HG03457 (cell line): ENCODE measurements around the gene SPATA33.

Experiments
- ATAC-seq: cut with Tn5 transposase; IDR thresholded peaks from one replicate; pipeline ENCODE4 v1.9.1; 2021; ENCODE audit warnings: moderate number of reproducible peaks; ENCODE audit not compliant: unreplicated experiment

Gene SPATA33

DNA sequence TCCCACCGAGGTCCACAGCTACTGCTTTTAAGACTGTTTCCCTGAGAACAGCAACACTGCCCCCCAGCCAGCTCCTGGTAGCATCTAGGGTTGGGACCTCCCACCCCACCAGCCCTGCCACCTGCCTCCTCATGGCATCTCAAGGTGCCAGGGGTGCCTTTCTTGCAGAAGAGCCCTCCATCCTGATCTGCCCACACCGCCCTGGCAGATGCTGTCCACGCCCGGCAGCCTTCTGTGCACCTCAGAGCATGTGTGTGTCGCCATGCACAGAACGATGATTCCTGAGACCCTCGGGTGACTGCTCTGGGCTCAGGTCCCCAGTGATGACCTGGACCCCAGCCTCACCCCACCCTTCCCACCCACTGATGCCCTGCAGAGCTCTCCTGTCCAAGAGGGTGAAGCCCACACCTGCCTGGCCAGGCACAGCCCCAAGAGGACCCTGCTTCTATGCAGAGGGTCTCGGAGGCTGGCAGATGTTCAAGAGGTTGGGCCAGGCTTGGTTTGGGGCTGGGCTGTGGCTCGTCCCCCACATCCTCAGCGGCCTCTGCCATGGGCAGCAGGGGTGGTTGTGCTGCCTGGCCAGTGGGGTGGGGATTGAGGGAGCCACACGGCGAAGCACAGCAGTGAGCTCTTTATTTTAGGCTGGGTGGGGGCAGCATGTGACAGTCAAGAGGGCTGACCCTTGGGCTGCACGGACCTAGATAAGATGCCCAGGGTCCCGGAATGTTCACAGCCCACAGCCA, 49.1 kb downstream of the SPATA33 start:
- no peak for ATAC-seq

- ATAC-seq, result no peak
Measured at GRCh38 chr16:89707695-89708094, 50.1 kb downstream of the SPATA33 start.

DNA sequence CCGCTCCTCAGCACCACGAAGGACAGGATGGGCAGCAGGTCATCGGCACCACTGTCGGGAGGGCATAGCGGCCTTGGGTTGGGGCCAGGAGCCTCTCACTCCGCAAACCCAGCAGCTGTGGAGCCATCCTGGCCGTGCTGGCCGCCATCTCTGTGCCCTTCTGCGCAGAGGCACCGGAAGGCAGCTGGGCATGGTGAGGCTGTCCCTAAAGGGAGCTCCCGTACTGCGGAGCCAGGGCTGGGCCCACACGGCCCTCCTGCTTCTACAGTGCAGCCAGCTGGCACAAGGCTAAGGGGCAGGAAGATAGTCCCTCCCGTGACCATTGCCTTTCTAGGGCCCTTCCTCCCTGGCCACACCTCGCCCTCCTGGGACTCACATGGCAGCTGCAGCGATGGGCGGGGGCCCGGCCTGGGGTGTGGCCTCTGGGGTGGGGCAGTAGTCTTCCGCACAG, 50.9 kb downstream of the SPATA33 start:
- ATAC-seq, result no peak

- ATAC-seq, result no peak
Measured at GRCh38 chr16:89709166-89709565, 51.5 kb downstream of the SPATA33 start.

- no peak for ATAC-seq
Measured at GRCh38 chr16:89709716-89710432, 52.2 kb downstream of the SPATA33 start.

DNA sequence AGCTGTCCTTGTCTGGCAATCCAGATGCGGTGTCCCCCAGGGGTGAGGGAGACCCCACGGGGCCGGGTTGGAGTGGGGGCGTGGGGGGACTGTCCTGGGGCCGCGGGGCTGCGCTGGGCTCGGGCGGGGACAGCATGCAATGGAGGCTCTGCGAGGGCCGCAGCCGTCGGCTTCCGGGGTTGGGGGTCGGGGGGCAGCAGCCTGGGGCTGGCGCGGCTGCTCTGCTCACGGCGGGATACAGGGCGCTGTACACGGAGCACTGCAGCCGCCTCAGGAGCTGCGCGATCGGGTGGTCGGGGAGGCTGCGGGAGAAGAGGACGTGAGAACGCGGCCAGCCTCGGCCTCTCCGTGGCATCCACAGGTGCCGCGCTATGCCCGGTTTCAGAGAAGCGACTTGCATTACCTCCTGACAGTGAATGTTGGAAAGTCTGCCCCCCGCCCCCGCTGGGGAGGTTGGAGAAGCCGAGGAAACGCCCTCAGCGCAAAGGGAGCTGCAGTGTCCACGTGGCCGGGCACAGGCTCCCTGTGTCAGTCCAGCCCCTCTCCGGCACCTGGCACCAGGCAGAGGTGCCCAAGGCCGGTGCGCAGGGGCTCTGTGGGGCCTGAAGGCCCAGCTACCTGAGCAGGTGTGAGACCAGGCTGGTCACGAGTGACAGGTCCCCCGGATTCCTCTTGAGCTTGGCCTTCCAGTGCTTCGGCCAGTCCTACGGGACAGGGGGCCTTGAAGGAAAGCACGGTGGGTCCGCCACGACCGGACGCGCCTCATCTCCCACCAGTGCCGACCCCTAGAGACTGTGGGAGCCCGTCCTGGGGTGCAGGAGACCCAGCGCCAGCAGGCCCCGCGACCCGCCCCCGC, 53.3 kb downstream of the SPATA33 start:
- ATAC-seq, result no peak

DNA sequence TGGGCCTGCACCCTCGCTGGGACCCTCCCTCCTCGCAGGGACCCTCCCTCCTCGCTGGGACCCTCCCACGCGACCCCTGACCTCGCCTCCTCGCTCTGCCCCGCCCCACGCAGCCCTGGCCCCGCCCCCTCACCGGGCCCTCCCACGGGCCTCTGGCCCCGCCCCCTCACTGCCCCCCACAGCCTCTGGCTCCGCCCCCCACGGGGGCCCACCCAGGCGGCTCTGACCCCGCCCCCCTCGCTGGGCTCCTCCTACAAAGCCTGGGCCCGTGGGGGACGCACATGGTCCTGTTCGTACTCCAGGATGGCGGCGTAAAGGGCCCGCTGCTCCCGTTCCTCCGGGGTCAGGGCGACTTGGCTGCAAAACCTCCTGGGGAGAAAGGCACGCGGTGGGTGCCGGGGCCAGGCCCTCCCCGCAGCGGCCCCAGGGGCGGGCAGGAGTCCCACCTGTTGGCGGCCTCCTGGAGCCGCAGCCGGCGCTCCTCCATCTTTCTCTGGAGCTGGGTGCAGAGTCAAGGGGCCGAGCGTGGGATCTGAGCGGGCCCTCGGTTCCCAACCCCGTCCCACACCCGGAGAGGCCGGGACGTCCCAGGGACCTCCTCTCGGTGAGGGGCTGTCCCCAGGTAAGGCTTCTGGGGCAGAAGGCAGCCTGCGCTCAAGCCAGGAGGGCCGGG, 54.1 kb downstream of the SPATA33 start:
- ATAC-seq, result no peak

DNA sequence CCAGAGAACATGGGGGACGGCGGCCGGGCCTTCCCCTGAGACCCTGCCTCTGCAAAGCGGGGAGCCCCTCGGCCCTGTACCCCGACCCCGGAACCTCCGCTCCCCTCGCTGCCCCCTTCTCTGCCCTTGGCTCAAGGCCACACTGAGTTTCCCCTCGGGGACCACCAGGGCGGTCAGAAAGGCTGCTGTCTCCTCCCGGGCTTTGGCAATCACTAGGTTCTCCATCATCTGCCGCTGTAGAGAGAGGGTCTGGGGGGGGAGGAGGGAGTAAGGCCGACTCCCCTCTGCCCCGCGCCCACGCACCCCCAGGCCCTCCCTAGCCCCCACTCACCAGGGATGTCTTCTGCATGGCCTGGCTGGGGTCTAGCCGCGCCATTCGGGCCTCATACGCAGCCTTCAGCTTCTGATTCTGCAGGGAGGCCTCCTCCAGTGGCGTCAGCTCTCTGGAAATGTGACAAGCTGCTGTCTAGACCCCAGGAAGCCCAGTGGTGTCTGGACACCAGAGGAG, 54.7 kb downstream of the SPATA33 start:
- ATAC-seq, result no peak

- ATAC-seq, result no peak
Measured at GRCh38 chr16:89716493-89716892, 58.9 kb downstream of the SPATA33 start.

DNA sequence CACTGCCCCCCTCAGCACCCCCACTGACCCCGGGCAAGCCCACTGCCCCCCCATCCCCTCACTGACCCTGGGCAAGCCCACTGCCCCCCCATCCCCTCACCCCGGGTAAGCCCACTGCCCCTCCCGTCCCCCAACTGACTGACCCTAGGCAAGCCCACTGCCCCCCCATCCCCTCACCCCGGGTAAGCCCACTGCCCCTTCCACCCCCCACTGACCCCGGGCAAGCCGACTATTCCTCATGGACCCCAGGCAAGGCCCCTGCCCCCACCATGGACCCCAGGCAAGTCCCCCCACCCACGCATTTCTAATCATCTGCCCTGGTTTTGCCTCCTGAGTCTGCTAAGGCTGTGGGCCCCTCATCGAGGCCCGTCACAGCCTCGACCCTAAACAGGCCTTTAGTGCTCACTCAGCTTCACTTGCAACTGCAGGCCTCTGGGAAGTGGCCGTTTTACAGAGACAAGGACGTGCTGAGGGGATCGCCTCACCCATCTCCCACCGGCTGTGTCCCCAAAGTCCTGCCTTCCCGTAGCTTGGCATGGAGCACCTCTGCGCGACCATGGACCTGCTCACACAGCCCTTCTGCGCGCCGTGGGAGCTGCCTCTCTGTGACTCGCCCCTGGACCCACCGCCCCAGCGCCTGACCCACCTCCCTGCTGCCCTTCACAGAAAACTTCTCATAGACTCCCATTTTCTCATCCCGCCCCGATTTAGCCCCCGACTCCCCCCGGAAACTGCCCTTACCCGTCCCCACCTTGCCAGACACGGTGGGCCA, 59.5 kb downstream of the SPATA33 start:
- no peak for ATAC-seq

GRCh38 chr16:89717688-89718505, 60.3 kb downstream of the SPATA33 start:
- ATAC-seq, result no peak
